PC-3 (cell line): Measurements from ENCODE around the gene DIP2B. TPM values are rescaled to one million over a fixed set of nuclear protein-coding genes. Genes with fewer than 3 reads are reported as not detected.

Source experiments
- ATAC-seq: fragments of 200-7000 bp; cut with Tn5 transposase; 2 replicates; pipeline ENCODE4 v1.9.1; 2020; ENCODE audit warnings: mild to moderate bottlenecking, moderate library complexity
- BruUV-seq: library from RNA; stranded (reverse); fragments of 400-500 nt; replicated peaks from 2 replicates; lab custom pipeline; 2021; lab: Mats Ljungman, UMichigan
- CTCF ChIA-PET: fragments of 300-600 bp; sonication (Branson Sonifier 250); formaldehyde crosslinking; loops from one replicate; lab custom pipeline; 2022; ENCODE audit warnings: antibody characterized with exemption; lab: Charles Lee
- POLR2A ChIA-PET: fragments of 300-600 bp; sonication (Branson Sonifier 250); formaldehyde crosslinking; loops from one replicate; lab custom pipeline; 2022; ENCODE audit warnings: antibody characterized with exemption; ENCODE audit not compliant: unreplicated experiment; lab: Charles Lee
- DNase-seq: peaks from one replicate; pipeline ENCODE4 v3.0.0-alpha.2; 2015
- H2AFZ ChIP-seq: fragments of 300-600 bp; sonication (generic); 2 replicates; pipeline ENCODE4 v1.6.0; 2016; ENCODE audit warnings: antibody characterized with exemption, low read length
- H3F3A ChIP-seq: fragments of 300-600 bp; sonication (generic); one replicate; pipeline ENCODE4 v1.6.0; 2017; ENCODE audit warnings: antibody characterized with exemption, low read length, control low read depth, mild to moderate bottlenecking; ENCODE audit not compliant: unreplicated experiment
- H3K27ac ChIP-seq: fragments of 300-600 bp; sonication (generic); 2 replicates; pipeline ENCODE4 v1.5.1; 2016; ENCODE audit warnings: mild to moderate bottlenecking, low read length
- H3K27me3 ChIP-seq: fragments of 300-600 bp; sonication (generic); 2 replicates; pipeline ENCODE4 v1.6.1; 2016; ENCODE audit warnings: low read length, mixed read lengths
- H3K36me3 ChIP-seq: fragments of 300-600 bp; sonication (generic); 2 replicates; pipeline ENCODE4 v1.6.1; 2016; ENCODE audit warnings: low read depth, mixed run types, low read length, mixed read lengths
- H3K4me1 ChIP-seq: fragments of 300-600 bp; sonication (generic); 2 replicates; pipeline ENCODE4 v1.5.1; 2016; ENCODE audit warnings: low read length; ENCODE audit not compliant: insufficient read depth
- H3K4me2 ChIP-seq: fragments of 300-600 bp; sonication (generic); 2 replicates; pipeline ENCODE4 v1.6.0; 2016; ENCODE audit warnings: low read length
- H3K4me3 ChIP-seq: fragments of 300-600 bp; sonication (generic); 2 replicates; pipeline ENCODE4 v1.5.1; 2016; ENCODE audit warnings: mild to moderate bottlenecking, low read length, mixed read lengths
- H3K79me2 ChIP-seq: fragments of 300-600 bp; sonication (generic); 2 replicates; pipeline ENCODE4 v1.6.1; 2017; ENCODE audit warnings: low read length, mixed read lengths
- H3K9ac ChIP-seq: fragments of 300-600 bp; sonication (generic); 2 replicates; pipeline ENCODE4 v1.6.0; 2016; ENCODE audit warnings: mild to moderate bottlenecking, low read length
- H3K9me2 ChIP-seq: fragments of 300-600 bp; sonication (generic); replicated peaks from 2 replicates; pipeline ENCODE4 v1.6.1; 2016; ENCODE audit warnings: mixed run types, low read length, mixed read lengths
- H3K9me3 ChIP-seq: fragments of 300-600 bp; sonication (generic); 2 replicates; pipeline ENCODE4 v1.6.1; 2016; ENCODE audit warnings: low read length, mixed read lengths
- H4K20me1 ChIP-seq: fragments of 300-600 bp; sonication (generic); 2 replicates; pipeline ENCODE4 v1.6.1; 2016; ENCODE audit warnings: low read length, mixed read lengths
- CTCF ChIP-seq: fragments of 300-600 bp; sonication (generic); conservative IDR thresholded peaks from 2 replicates; pipeline ENCODE4 v1.5.1; 2017; ENCODE audit warnings: antibody characterized with exemption, low read depth, mild to moderate bottlenecking, low read length
- EZH2 ChIP-seq: fragments of 300-600 bp; sonication (generic); IDR thresholded peaks from one replicate; pipeline ENCODE4 v1.6.1; 2017; ENCODE audit warnings: antibody characterized with exemption, mild to moderate bottlenecking, low read length; ENCODE audit not compliant: unreplicated experiment
- EZH2phosphoT487 ChIP-seq: fragments of 300-600 bp; sonication (generic); IDR thresholded peaks from 2 replicates; pipeline ENCODE4 v1.6.1; 2018; ENCODE audit warnings: mild to moderate bottlenecking, antibody characterized with exemption, low read length, borderline replicate concordance
- intact Hi-C: fragments of 100-400 bp; cut with micrococcal nuclease; formaldehyde crosslinking; loops from 2 replicates; pipeline ENCODE4 v1.9.0; 2023
- total RNA-seq: library from RNA; depleted of rRNA; stranded (reverse); fragments of >200 nt; gene quantifications from 2 replicates; pipeline ENCODE4 v1.2.3, GENCODE V29; 2014

The DIP2B gene
- total RNA-seq, 1 experiment from 2014 or later = 36.3 TPM

DNA sequence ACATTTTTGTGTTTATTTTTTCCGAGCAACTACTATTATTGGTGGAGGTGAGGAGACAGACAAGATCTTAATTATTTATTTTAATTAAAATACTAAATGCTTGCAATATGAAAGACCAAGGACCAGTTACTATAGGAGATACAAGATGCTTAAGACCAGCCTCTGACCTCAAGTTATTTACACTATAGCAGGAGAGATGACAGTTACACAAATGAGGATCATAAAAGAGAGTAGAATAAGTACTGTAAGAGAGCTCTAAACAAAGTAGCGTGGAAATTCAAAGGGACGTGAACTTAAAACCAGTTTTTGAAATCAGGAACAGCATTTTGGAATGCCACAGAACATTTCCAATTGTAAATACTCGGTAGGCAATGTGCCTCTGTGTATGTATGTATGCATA, 131.1 kb downstream of the DIP2B start:
- Histone ChIP-seq H3K9me2 (no peaks in the 10 kb centered on the region), H3K79me2 (peaks cover 28% of the 10 kb centered on the region), H3K27ac (no peak overlapping the region), H3K9ac (no peak overlapping the region), H3K4me3 (no peak overlapping the region), H3K27me3 (no peaks in the 10 kb centered on the region), H2AFZ (no peak overlapping the region), H3F3A (no peaks in the 10 kb centered on the region), H3K4me1 (peaks cover 33% of the 10 kb centered on the region), H4K20me1 (no peaks in the 10 kb centered on the region), H3K4me2 (no peak overlapping the region), H3K9me3 (no peaks in the 10 kb centered on the region), H3K36me3 (0 out of 2 replicates have a peak, but pooled peaks cover 3% of the 10 kb centered on the region)
- ChIA-PET POLR2A (no interaction called here), CTCF (no interaction called here)
- intact Hi-C loops = loop anchor here (5.0 to 10.0 kb wide), 3 partner anchors 39 to 321 kb away; no protein-coding TSS in a partner anchor
- no peak for DNase-seq
- TF ChIP-seq CTCF = no peak
- no peak for TF ChIP-seq EZH2phosphoT487
- TF ChIP-seq EZH2 = no peak
- ATAC-seq = no peak
- BruUV-seq = no TSS peak

DNA sequence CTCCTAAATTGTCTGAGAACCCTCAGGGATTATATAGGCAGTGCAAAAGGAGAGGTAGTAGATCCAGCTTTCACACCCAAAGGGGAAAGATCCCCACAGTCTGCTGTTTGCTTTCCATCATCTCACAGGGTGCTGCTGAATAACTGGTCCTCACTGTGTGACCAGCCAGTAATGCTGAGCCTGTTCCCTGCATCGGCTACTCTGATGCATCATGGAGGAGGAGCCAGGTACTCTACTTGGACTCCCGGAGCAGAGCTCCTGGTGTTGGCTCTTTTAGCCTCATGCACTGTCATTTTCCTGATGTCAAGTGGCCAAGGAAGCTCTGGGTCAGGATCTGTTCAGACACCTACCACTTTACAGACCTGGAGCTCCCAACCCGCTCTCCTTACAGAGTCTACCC, 131.7 kb downstream of the DIP2B start:
- H3K9me3 ChIP-seq = no peaks in the 10 kb centered on the region
- H3K4me2 ChIP-seq = no peak overlapping the region
- no peak overlapping the region for H3K9ac ChIP-seq
- no peak overlapping the region for H3K4me3 ChIP-seq
- H2AFZ ChIP-seq = no peak overlapping the region
- H3K27me3 ChIP-seq = no peaks in the 10 kb centered on the region
- peaks cover 28% of the 10 kb centered on the region for H3K79me2 ChIP-seq
- BruUV-seq = no TSS peak
- 0 out of 2 replicates have a peak, but pooled peaks cover 3% of the 10 kb centered on the region for H3K36me3 ChIP-seq
- no peaks in the 10 kb centered on the region for H3K9me2 ChIP-seq
- H3K4me1 ChIP-seq = peaks cover 40% of the 10 kb centered on the region
- intact Hi-C loops = loop anchor here (5.0 to 10.0 kb wide), 3 partner anchors 39 to 322 kb away; no protein-coding TSS in a partner anchor
- no peaks in the 10 kb centered on the region for H4K20me1 ChIP-seq
- no peak for ATAC-seq
- DNase-seq = no peak
- TF ChIP-seq EZH2 (no peak), EZH2phosphoT487 (no peak), CTCF (no peak)
- peaks cover 2% of the 10 kb centered on the region for H3F3A ChIP-seq
- ChIA-PET CTCF (no interaction called here), POLR2A (no interaction called here)
- no peak overlapping the region for H3K27ac ChIP-seq

- no peak for TF ChIP-seq EZH2
- peak; percentile 88 for TF ChIP-seq CTCF
- CTCF ChIA-PET = interaction anchor here (0.6 to 1.1 kb wide), 5 partner anchors 10 to 160 kb away, joined by 3 to 14 read pairs (median 4); partner anchors contain the start of gene DIP2B
- Histone ChIP-seq H2AFZ (no peak overlapping the region), H3K9me2 (no peaks in the 10 kb centered on the region), H3K9ac (no peak overlapping the region), H3K9me3 (no peaks in the 10 kb centered on the region), H4K20me1 (no peaks in the 10 kb centered on the region), H3K27me3 (no peaks in the 10 kb centered on the region), H3F3A (peaks cover 6% of the 10 kb centered on the region), H3K4me3 (no peak overlapping the region), H3K36me3 (peaks cover 7% of the 10 kb centered on the region; the same call in 1 of the 2 replicates), H3K4me2 (0 out of 2 replicates have a peak overlapping the region, but pooled peaks have one; percentile 20), H3K27ac (peak overlapping the region; percentile 22), H3K4me1 (peaks cover 54% of the 10 kb centered on the region), H3K79me2 (peaks cover 31% of the 10 kb centered on the region)
- ATAC-seq (no peak), DNase-seq (peak; percentile 73)
- POLR2A ChIA-PET = no interaction called here
- intact Hi-C loops = loop anchor here (1.0 to 10.0 kb wide), 5 partner anchors 41 to 323 kb away; partner anchors contain the start of gene DIP2B
- BruUV-seq = no TSS peak
These were observed 133.2 kb downstream of the DIP2B start for GRCh38 chr12:50637870-50638481.
